ENCODE results near the gene SLC4A9.

Gene SLC4A9

DNA sequence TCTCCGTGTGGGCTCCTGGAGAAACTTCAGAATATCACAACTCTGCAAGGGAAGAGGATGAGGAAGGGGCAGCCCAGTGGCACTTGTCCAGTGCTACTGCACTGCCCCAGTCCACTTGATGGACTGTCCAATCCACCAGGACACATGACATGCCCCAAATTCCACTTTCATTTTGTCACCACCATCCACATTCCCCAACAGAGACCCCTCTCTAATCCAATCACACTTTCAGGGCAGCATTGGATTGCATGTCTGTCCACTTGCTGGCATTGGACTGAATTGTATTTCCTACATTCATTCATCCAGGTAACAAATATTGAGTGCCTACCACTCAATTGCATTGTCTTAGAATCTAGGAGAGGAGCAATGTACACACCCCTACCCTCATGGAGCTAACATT, 28.4 kb upstream of the SLC4A9 start:
- Histone ChIP-seq H3K9me3 (ENCODE audit: control insufficient read depth, insufficient read depth, low read depth, low read length) (no peaks in the 10 kb centered on the region), H3K36me3 (ENCODE audit: control insufficient read depth in 2 of 2, insufficient read depth in 1 of 2, low read length in 2 of 2) (peaks cover 0 to 36% of the 10 kb centered on the region in 2 experiments; a peak in 1 of 3 replicates), H3K27ac (ENCODE audit: extremely low read depth, low read depth, low read length) (no peak overlapping the region), H3K4me3 (ENCODE audit: low read depth, low read length) (no peak overlapping the region), H3K4me1 (ENCODE audit: control insufficient read depth, insufficient read depth, low read length) (peaks cover 10% of the 10 kb centered on the region)
- ChIA-PET POLR2A (interaction anchor here (0.6 kb wide), 1 partner anchor 15 kb away, joined by 3 read pairs; the partner anchor contains the start of gene HBEGF), CTCF (no interaction called here)
- TF ChIP-seq, protein P1, sequence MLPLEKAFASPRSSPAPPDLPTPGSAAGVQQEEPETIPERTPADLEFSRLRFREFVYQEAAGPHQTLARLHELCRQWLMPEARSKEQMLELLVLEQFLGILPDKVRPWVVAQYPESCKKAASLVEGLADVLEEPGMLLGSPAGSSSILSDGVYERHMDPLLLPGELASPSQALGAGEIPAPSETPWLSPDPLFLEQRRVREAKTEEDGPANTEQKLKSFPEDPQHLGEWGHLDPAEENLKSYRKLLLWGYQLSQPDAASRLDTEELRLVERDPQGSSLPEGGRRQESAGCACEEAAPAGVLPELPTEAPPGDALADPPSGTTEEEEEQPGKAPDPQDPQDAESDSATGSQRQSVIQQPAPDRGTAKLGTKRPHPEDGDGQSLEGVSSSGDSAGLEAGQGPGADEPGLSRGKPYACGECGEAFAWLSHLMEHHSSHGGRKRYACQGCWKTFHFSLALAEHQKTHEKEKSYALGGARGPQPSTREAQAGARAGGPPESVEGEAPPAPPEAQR (tag by site-specific recombination; IDR thresholded peaks at IDR 0.05): no peak
- TF ChIP-seq ZNF311 (tag by site-specific recombination; IDR thresholded peaks at IDR 0.05; ENCODE audit: borderline replicate concordance): no peak
- TF ChIP-seq, protein P2, sequence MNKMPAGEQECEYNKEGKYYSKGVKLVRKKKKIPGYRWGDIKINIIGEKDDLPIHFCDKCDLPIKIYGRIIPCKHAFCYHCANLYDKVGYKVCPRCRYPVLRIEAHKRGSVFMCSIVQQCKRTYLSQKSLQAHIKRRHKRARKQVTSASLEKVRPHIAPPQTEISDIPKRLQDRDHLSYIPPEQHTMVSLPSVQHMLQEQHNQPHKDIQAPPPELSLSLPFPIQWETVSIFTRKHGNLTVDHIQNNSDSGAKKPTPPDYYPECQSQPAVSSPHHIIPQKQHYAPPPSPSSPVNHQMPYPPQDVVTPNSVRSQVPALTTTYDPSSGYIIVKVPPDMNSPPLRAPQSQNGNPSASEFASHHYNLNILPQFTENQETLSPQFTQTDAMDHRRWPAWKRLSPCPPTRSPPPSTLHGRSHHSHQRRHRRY (tag by site-specific recombination; IDR thresholded peaks at IDR 0.05): no peak

DNA sequence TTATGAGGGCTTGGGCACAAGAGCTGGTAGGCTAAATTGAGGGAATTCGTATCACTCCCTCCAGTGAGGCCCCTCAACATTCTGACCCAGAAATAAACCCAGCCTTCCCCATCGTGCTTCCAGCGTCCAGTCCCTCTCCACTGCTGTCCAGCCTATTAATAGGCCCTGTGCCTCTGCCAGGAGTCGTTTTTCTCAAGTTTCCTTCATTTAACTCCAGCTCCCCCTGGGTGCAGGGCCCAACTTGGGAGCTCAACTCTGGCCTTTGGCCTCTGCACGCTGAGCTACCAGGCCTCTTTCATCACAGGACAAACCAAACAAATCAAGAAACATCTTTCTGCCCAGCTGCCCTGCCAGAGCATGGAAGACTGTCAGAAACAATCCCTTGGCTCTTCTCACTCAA, 23.6 kb upstream of the SLC4A9 start:
- Histone ChIP-seq H3K27ac (ENCODE audit: extremely low read depth, low read depth, low read length) (no peak overlapping the region), H3K4me3 (ENCODE audit: low read depth, low read length) (no peak overlapping the region), H3K9me3 (ENCODE audit: control insufficient read depth, insufficient read depth, low read depth, low read length) (no peaks in the 10 kb centered on the region), H3K4me1 (ENCODE audit: control insufficient read depth, insufficient read depth, low read length) (no peaks in the 10 kb centered on the region), H3K36me3 (ENCODE audit: control insufficient read depth in 2 of 2, insufficient read depth in 1 of 2, low read length in 2 of 2) (peaks cover 0 to 45% of the 10 kb centered on the region in 2 experiments; a peak in 1 of 3 replicates)
- CTCF ChIA-PET: interaction anchor here (1.3 to 4.4 kb wide), 4 partner anchors 9 to 97 kb away, joined by 5 to 26 read pairs (median 14); partner anchors contain the start of gene HBEGF
- TF ChIP-seq PRDM1 (tag by site-specific recombination; IDR thresholded peaks at IDR 0.05) (no peak), ZNF76 (tag by site-specific recombination; IDR thresholded peaks at IDR 0.05; ENCODE audit: borderline replicate concordance, low read depth) (no peak), ZNF223 (tag by site-specific recombination; IDR thresholded peaks at IDR 0.05) (no peak)
- POLR2A ChIA-PET: interaction anchor here (0.7 to 2.2 kb wide), 4 partner anchors 9 to 91 kb away, joined by 5 to 9 read pairs (median 6); partner anchors contain the start of genes HBEGF and PFDN1

DNA sequence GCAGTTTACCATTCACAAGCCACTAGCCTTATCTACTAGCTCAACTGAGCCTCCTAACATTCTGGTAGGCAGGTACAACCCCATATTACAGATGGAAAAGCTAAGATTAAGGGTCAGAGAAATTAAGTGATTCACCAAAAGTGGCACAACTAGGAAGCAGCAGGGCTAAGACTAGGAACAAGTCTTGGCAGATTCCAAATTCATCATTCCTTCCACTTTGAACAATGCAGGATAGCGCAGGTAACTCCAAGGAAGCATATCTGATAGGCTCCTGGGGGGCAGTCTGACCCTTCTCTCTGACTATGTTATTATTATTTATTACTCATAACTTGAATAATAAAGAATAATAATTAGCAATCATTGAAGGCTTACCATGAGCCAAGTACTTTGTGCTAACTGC, 22.1 kb upstream of the SLC4A9 start:
- no peak for TF ChIP-seq ZNF707 (tag by site-specific recombination; IDR thresholded peaks at IDR 0.05)
- TF ChIP-seq ZNF776 (tag by site-specific recombination; IDR thresholded peaks at IDR 0.05; ENCODE audit: borderline replicate concordance): no peak
- TF ChIP-seq ZNF394 (tag by site-specific recombination; IDR thresholded peaks at IDR 0.05; ENCODE audit: borderline replicate concordance): no peak
- TF ChIP-seq, protein P3, sequence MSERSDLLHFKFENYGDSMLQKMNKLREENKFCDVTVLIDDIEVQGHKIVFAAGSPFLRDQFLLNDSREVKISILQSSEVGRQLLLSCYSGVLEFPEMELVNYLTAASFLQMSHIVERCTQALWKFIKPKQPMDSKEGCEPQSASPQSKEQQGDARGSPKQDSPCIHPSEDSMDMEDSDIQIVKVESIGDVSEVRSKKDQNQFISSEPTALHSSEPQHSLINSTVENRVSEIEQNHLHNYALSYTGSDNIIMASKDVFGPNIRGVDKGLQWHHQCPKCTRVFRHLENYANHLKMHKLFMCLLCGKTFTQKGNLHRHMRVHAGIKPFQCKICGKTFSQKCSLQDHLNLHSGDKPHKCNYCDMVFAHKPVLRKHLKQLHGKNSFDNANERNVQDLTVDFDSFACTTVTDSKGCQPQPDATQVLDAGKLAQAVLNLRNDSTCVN (tag by site-specific recombination; optimal IDR thresholded peaks at IDR 0.05): no peak
- TF ChIP-seq, protein P4, sequence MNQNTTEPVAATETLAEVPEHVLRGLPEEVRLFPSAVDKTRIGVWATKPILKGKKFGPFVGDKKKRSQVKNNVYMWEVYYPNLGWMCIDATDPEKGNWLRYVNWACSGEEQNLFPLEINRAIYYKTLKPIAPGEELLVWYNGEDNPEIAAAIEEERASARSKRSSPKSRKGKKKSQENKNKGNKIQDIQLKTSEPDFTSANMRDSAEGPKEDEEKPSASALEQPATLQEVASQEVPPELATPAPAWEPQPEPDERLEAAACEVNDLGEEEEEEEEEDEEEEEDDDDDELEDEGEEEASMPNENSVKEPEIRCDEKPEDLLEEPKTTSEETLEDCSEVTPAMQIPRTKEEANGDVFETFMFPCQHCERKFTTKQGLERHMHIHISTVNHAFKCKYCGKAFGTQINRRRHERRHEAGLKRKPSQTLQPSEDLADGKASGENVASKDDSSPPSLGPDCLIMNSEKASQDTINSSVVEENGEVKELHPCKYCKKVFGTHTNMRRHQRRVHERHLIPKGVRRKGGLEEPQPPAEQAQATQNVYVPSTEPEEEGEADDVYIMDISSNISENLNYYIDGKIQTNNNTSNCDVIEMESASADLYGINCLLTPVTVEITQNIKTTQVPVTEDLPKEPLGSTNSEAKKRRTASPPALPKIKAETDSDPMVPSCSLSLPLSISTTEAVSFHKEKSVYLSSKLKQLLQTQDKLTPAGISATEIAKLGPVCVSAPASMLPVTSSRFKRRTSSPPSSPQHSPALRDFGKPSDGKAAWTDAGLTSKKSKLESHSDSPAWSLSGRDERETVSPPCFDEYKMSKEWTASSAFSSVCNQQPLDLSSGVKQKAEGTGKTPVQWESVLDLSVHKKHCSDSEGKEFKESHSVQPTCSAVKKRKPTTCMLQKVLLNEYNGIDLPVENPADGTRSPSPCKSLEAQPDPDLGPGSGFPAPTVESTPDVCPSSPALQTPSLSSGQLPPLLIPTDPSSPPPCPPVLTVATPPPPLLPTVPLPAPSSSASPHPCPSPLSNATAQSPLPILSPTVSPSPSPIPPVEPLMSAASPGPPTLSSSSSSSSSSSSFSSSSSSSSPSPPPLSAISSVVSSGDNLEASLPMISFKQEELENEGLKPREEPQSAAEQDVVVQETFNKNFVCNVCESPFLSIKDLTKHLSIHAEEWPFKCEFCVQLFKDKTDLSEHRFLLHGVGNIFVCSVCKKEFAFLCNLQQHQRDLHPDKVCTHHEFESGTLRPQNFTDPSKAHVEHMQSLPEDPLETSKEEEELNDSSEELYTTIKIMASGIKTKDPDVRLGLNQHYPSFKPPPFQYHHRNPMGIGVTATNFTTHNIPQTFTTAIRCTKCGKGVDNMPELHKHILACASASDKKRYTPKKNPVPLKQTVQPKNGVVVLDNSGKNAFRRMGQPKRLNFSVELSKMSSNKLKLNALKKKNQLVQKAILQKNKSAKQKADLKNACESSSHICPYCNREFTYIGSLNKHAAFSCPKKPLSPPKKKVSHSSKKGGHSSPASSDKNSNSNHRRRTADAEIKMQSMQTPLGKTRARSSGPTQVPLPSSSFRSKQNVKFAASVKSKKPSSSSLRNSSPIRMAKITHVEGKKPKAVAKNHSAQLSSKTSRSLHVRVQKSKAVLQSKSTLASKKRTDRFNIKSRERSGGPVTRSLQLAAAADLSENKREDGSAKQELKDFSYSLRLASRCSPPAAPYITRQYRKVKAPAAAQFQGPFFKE (tag by site-specific recombination; IDR thresholded peaks at IDR 0.05; ENCODE audit: borderline replicate concordance): no peak
- no peak for TF ChIP-seq ZNF624 (tag by site-specific recombination; IDR thresholded peaks at IDR 0.05)
- TF ChIP-seq, protein P1 (tag by site-specific recombination; IDR thresholded peaks at IDR 0.05): no peak
- TF ChIP-seq, protein P5, sequence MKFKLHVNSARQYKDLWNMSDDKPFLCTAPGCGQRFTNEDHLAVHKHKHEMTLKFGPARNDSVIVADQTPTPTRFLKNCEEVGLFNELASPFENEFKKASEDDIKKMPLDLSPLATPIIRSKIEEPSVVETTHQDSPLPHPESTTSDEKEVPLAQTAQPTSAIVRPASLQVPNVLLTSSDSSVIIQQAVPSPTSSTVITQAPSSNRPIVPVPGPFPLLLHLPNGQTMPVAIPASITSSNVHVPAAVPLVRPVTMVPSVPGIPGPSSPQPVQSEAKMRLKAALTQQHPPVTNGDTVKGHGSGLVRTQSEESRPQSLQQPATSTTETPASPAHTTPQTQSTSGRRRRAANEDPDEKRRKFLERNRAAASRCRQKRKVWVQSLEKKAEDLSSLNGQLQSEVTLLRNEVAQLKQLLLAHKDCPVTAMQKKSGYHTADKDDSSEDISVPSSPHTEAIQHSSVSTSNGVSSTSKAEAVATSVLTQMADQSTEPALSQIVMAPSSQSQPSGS (tag by site-specific recombination; IDR thresholded peaks at IDR 0.05; ENCODE audit: low read depth): no peak
- H3K9me3 ChIP-seq (ENCODE audit: control insufficient read depth, insufficient read depth, low read depth, low read length): no peaks in the 10 kb centered on the region
- H3K4me3 ChIP-seq (ENCODE audit: low read depth, low read length): no peak overlapping the region
- ChIA-PET CTCF (interaction anchor here (1.0 to 4.4 kb wide), 5 partner anchors 8 to 93 kb away, joined by 3 to 26 read pairs (median 5); partner anchors contain the start of gene HBEGF), POLR2A (interaction anchor here (1.1 to 2.2 kb wide), 3 partner anchors 8 to 35 kb away, joined by 3 to 9 read pairs (median 5); partner anchors contain the start of genes HBEGF and PFDN1)
- H3K36me3 ChIP-seq (ENCODE audit: control insufficient read depth in 2 of 2, insufficient read depth in 1 of 2, low read length in 2 of 2): peaks cover 0 to 50% of the 10 kb centered on the region in 2 experiments; a peak in 1 of 3 replicates
- no peaks in the 10 kb centered on the region for H3K4me1 ChIP-seq (ENCODE audit: control insufficient read depth, insufficient read depth, low read length)
- no peak overlapping the region for H3K27ac ChIP-seq (ENCODE audit: extremely low read depth, low read depth, low read length)
